Heart left ventricle (tissue), 13 donors: ENCODE data around the gene ARL13B.
"Not testable (repeated sequence)": the region's sequence is repeated elsewhere in the genome, so short reads cannot be mapped to it uniquely, and the experiment has no call there.

Experiments used
- POLR2A ChIP-seq, 2 donors: fragments of 450-650 bp; IDR thresholded peaks; one replicate each; pipeline ENCODE4 v1.6.1; 2017; ENCODE audit warnings: antibody characterized with exemption in 2 of 2, mild to moderate bottlenecking in 2 of 2, moderate library complexity in 2 of 2
- TF ChIP-seq, protein P1 (sequence below), 12 donors: fragments of 200-600 bp; sonication (generic) in 4 of 12; IDR thresholded peaks; one replicate each; pipeline versions ENCODE4 v1.5.0 to v1.8.0; 2018 to 2022; ENCODE audit warnings: antibody characterized with exemption in 12 of 12, mild to moderate bottlenecking in 5 of 12
- donor health status: ischemic (EF 13 %, LVEDD 7.1; RV severe dilation, severe dysfunction).
- donor health status: DM: no; HTN: yes; CAD: no.
- donor health status: DM: no; HTN: no; CAD: no.
- donor health status: ischemic (EF 25% LVEDD 6.9; RV normal size, moderate dysfunction).
- donor health status: ischemic (EF 25% LVEDD 5.7; RV mildly dilated, moderate dysfunction).
- donor health status: ischemic (EF 35%, LVEDD 5.7; RV mildly dilated, moderate dysfunction).
- donor health status: nonischemic (EF 11% LVEDD 7.7; RV severe dilation, severe dysfunction).
- donor health status: DM: yes; HTN: yes; CAD: no.
- donor health status: PGD.
- donor health status: ischemic (EF 29% LVEDD 5.4; RV normal size, mild dysfunction).
- donor health status: nonischemic (EF 23%, LVEDD 6.1; RV moderate dilation, normal function).

DNA sequence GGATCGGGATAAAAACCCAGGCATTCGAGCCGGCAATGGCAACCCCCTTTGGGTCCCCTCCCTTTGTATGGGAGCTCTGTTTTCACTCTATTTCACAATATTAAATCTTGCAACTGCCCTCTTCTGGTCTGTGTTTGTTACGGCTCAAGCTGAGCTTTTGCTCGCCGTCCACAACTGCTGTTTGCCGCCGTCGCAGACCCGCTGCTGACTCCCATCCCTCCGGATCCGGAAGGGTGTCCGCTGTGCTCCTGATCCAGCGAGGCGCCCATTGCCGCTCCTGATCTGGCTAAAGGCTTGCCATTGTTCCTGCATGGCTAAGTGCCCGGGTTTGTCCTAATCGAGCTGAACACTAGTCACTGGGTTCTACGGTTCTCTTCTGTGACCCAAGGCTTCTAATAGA, 14.8 kb upstream of the ARL13B start:
- TF ChIP-seq, protein P1, sequence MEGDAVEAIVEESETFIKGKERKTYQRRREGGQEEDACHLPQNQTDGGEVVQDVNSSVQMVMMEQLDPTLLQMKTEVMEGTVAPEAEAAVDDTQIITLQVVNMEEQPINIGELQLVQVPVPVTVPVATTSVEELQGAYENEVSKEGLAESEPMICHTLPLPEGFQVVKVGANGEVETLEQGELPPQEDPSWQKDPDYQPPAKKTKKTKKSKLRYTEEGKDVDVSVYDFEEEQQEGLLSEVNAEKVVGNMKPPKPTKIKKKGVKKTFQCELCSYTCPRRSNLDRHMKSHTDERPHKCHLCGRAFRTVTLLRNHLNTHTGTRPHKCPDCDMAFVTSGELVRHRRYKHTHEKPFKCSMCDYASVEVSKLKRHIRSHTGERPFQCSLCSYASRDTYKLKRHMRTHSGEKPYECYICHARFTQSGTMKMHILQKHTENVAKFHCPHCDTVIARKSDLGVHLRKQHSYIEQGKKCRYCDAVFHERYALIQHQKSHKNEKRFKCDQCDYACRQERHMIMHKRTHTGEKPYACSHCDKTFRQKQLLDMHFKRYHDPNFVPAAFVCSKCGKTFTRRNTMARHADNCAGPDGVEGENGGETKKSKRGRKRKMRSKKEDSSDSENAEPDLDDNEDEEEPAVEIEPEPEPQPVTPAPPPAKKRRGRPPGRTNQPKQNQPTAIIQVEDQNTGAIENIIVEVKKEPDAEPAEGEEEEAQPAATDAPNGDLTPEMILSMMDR (IDR thresholded peaks at IDR 0.05), result not testable (repeated sequence)
- TF ChIP-seq POLR2A (IDR thresholded peaks at IDR 0.05), result not testable (repeated sequence)
